ENCODE results near the gene RBM20. TPM values are rescaled to one million over a fixed set of nuclear protein-coding genes. Genes with fewer than 3 reads are reported as not detected.

Gene RBM20
- total RNA-seq, 2 donors from 2014 or later, result 51.7 to 59.9 TPM

DNA sequence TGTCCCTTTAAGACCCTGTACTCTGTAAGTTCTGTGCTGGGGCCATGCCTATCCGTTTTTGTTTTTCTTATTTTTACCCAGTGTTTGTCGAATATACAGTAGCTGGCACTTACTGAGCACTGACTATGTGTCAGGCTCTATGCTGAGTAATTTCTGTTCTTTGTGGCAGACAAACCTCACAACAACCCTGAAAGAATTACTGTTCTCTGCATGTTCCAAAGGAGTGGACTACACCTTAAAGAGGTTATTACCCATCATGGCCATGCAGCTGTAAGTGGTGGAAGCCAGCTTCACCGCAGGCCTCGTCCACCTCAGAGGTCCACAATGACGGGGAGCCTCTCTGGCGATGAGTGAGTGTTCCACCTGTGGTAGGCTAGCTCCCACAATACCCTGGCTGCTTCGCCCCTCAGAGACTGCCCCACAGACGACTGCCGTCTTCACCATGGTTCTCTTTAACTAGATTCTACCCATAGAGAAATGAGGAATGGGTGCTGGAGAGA, 30.1 kb upstream of the RBM20 start:
- TF ChIP-seq, protein P1, sequence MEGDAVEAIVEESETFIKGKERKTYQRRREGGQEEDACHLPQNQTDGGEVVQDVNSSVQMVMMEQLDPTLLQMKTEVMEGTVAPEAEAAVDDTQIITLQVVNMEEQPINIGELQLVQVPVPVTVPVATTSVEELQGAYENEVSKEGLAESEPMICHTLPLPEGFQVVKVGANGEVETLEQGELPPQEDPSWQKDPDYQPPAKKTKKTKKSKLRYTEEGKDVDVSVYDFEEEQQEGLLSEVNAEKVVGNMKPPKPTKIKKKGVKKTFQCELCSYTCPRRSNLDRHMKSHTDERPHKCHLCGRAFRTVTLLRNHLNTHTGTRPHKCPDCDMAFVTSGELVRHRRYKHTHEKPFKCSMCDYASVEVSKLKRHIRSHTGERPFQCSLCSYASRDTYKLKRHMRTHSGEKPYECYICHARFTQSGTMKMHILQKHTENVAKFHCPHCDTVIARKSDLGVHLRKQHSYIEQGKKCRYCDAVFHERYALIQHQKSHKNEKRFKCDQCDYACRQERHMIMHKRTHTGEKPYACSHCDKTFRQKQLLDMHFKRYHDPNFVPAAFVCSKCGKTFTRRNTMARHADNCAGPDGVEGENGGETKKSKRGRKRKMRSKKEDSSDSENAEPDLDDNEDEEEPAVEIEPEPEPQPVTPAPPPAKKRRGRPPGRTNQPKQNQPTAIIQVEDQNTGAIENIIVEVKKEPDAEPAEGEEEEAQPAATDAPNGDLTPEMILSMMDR (IDR thresholded peaks at IDR 0.05), result no peak
- no peaks in the 10 kb centered on the region for H3K36me3 ChIP-seq

DNA sequence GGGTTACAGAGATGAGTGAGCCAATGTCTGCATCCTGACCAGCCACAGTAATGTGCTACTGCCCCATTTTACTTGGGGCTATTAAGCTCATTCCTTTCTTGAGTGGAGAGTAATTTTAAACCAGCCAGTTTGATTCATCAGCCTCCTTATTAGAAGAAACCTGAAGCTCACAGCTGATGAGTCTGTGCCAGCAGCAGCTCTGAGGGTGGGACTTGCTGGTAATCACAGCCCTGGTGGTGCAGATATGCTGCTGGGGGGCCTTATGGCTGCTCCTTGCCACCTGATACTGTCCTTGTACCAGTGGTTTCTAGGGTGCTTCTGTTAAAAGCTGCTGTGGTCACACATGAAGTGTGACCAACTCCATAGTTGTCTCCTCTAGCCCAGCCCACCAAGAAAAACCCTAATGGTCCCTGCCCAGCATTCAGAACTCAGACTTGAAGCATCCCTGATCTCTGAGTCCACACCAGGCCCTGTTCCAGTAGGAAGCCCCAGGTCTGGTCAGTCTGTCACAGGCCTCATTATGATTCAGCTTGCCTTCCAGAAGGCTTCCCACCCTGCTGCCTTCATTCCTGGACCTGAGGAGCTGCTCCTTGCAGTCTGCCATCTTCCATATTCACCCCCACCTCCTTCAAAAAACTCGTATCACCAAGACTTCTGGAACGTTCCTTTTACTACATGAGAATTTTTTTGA, 28.9 kb upstream of the RBM20 start:
- Histone ChIP-seq H3K27me3 (no peaks in the 10 kb centered on the region), H3K4me1 (peaks cover 0 to under 1% of the 10 kb centered on the region in 2 donors), H3K27ac (peak overlapping the region in 1 of 2 donors; percentile 36), H3K36me3 (no peaks in the 10 kb centered on the region), H3K9me3 (no peaks in the 10 kb centered on the region), H3K4me3 (no peak overlapping the region)
- TF ChIP-seq, protein P1 (IDR thresholded peaks at IDR 0.05), result no peak
- DNase-seq (ENCODE audit: low spot score), result no peak

More for the DNA sequence above, 30.1 kb upstream of the RBM20 start:
- peaks cover 0 to 4% of the 10 kb centered on the region in 2 donors for H3K4me1 ChIP-seq
- H3K27me3 ChIP-seq, result no peaks in the 10 kb centered on the region
- H3K9me3 ChIP-seq, result no peaks in the 10 kb centered on the region
- H3K27ac ChIP-seq, result no peak overlapping the region
- no peak for DNase-seq (ENCODE audit: low spot score)
- no peak overlapping the region for H3K4me3 ChIP-seq

DNA sequence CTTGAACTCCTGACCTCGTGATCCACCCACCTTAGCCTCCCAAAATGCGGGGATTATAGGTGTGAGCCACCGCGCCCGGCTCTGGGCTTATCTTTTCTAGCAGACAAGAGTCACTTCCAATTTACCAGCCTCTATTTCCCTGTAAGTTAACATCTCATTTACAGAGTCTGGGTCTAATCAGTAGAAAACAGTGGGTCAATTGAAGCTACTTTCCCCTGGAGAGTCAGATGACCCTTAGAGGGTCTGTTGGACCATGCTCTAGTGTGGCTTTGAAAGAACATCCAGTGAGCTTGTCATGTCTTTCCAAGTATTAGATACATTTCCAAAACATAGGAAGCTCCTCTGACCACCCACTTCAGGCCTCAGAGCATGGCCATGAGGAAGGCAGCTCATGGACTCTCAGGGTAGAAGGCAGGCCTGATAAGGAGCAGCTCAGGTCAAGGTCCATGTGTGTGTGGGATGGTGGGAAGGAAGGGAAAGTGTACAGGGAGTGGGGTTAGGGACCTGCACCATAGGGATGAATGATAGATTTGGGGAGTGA, 27.6 kb upstream of the RBM20 start:
- Histone ChIP-seq H3K36me3 (no peaks in the 10 kb centered on the region), H3K4me3 (no peak overlapping the region), H3K4me1 (no peaks in the 10 kb centered on the region), H3K27ac (no peak overlapping the region), H3K27me3 (no peaks in the 10 kb centered on the region), H3K9me3 (no peaks in the 10 kb centered on the region)
- TF ChIP-seq, protein P1 (IDR thresholded peaks at IDR 0.05), result no peak
- no peak for DNase-seq (ENCODE audit: low spot score)

DNA sequence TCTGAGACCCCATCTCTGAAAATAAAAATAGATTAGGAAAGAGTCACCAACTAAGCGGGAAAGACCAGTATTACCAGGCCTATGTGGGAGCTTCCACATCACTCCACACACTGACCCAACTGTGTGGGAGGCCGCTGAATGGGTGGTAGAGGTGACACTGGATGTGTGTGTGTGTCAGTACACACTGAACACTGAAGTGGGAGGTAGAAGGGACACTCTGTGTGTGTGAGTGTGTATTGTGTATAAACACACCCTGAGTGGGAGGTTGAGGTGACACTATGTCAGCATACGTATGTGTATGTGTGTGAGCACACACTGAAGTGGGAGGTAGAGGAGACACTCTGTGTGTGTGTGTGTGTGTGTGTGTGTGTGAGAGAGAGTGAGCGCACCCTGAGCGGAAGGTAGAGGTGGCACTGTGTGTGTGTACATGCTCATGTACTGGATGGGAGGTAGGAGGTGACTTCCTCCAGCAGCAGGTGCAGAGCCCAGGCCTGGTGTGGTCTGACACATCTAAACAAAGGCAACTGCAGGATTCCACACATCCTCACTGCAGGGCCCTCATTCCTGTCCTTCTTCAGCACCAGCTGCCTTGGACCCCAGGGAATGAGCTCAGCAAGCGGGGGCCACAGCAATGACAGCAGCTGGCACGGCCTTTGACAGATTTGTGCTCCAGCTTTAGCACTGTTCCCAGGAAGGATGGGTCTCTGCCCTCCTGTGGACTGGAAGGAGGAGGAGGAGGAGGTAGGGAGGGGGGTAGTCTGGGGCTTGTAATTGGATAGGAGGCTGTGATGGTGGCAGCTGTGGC, 26.5 kb upstream of the RBM20 start:
- no peak overlapping the region for H3K27ac ChIP-seq
- H3K36me3 ChIP-seq, result no peaks in the 10 kb centered on the region
- H3K4me1 ChIP-seq, result no peaks in the 10 kb centered on the region
- TF ChIP-seq, protein P1 (IDR thresholded peaks at IDR 0.05), result no peak
- H3K4me3 ChIP-seq, result no peak overlapping the region
- no peaks in the 10 kb centered on the region for H3K9me3 ChIP-seq
- DNase-seq (ENCODE audit: low spot score), result no peak
- H3K27me3 ChIP-seq, result no peaks in the 10 kb centered on the region

DNA sequence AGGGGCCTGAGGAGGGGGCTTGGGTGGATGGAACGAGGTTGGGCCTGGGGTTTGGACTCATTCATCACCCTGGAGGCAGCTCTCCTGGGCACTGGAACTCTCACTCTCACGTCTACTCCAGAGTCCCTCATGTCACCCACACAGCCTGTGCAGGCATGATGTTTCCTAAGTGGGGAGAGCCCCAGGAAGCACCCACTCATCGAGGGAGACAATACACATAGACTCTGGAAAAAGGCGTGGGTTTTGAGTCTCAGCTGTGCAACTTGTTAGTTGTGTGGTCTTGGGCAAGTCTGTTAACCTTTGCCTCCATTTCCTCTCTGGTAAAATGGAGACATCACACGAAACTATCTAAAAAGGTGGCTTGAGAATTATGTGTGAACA, 25.9 kb upstream of the RBM20 start:
- Histone ChIP-seq H3K27ac (no peak overlapping the region), H3K36me3 (no peaks in the 10 kb centered on the region), H3K9me3 (no peaks in the 10 kb centered on the region), H3K27me3 (no peaks in the 10 kb centered on the region), H3K4me1 (no peaks in the 10 kb centered on the region), H3K4me3 (no peak overlapping the region)
- TF ChIP-seq, protein P1 (IDR thresholded peaks at IDR 0.05), result no peak
- no peak for DNase-seq (ENCODE audit: low spot score)
